RWPE2 (cell line): Measurements from ENCODE around the gene SLCO1A2.
"Not testable (repeated sequence)": the region's sequence is repeated elsewhere in the genome, so short reads cannot be mapped to it uniquely, and the experiment has no call there.

Source experiments
- ATAC-seq: fragments of 200-7000 bp; cut with Tn5 transposase; 3 replicates; pipeline ENCODE4 v1.9.1; 2021; ENCODE audit warnings: low read depth
- DNase-seq: peaks from one replicate; pipeline ENCODE4 v3.0.0-alpha.2; 2020; ENCODE audit warnings: low spot score
- H3K27ac ChIP-seq: fragments of 450-650 bp; 2 replicates; pipeline ENCODE4 v1.5.1; 2017; ENCODE audit warnings: mild to moderate bottlenecking; ENCODE audit not compliant: poor library complexity, severe bottlenecking
- H3K27me3 ChIP-seq: fragments of 250-450 bp; sonication (Bioruptor Pico); 2 replicates; pipeline ENCODE4 v1.5.1; 2021; ENCODE audit warnings: mild to moderate bottlenecking, moderate library complexity; ENCODE audit not compliant: insufficient read depth, poor library complexity, severe bottlenecking
- H3K36me3 ChIP-seq: fragments of 250-450 bp; sonication (Bioruptor Pico); 2 replicates; pipeline ENCODE4 v1.5.1; 2020; ENCODE audit warnings: low read depth, mild to moderate bottlenecking, moderate library complexity
- H3K4me1 ChIP-seq: fragments of 250-450 bp; sonication (Bioruptor Pico); 2 replicates; pipeline ENCODE4 v1.5.1; 2021; ENCODE audit warnings: mild to moderate bottlenecking, moderate library complexity; ENCODE audit not compliant: insufficient read depth, poor library complexity, severe bottlenecking
- H3K4me3 ChIP-seq: fragments of 250-450 bp; sonication (Bioruptor Pico); 2 replicates; pipeline ENCODE4 v1.5.1; 2021; ENCODE audit warnings: mild to moderate bottlenecking, moderate library complexity; ENCODE audit not compliant: severe bottlenecking
- H3K9me3 ChIP-seq: fragments of 250-450 bp; sonication (Bioruptor Pico); 2 replicates; pipeline ENCODE4 v1.5.1; 2021; ENCODE audit warnings: mild to moderate bottlenecking, moderate library complexity; ENCODE audit not compliant: severe bottlenecking
- TF ChIP-seq, protein P1 (sequence below): fragments of 450-650 bp; IDR thresholded peaks from one replicate; pipeline ENCODE4 v1.5.1; 2017; ENCODE audit warnings: mild to moderate bottlenecking, moderate library complexity; ENCODE audit not compliant: poor library complexity, severe bottlenecking

Gene SLCO1A2

DNA sequence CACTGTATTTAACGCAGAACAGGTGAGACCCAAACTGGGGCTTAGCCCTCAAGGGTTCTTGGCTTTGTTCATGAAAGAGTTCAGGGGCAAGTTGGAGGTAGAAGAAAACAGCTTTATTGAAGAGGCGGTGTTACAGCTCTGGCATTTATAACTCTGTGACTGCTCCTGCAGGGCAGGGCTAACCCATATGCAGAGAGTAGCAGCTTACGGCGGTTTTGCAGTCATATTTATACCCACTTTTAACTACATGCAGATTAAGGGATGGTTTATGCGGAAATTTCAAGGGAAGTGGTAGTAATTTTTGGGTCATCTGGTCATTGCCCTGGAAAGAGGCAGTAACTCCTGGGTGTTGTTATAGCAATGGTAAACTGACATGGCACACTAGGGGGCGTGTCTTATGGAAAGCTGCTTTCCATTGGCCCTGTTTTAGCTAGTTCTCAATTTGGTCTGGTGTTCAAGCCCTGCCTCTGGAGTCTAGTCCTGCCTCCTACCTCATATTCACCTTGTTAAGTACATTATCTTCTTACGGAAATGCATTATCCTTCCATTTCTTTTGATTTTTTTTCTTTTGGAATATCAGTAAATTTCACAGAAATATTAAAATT, 36.2 kb upstream of the SLCO1A2 start:
- no peaks in the 10 kb centered on the region for H3K9me3 ChIP-seq
- H3K27me3 ChIP-seq, result no peaks in the 10 kb centered on the region
- H3K27ac ChIP-seq, result no peak overlapping the region
- H3K4me3 ChIP-seq, result no peak overlapping the region
- ATAC-seq (no peak), DNase-seq (no peak)
- H3K4me1 ChIP-seq, result no peaks in the 10 kb centered on the region
- TF ChIP-seq, protein P1, sequence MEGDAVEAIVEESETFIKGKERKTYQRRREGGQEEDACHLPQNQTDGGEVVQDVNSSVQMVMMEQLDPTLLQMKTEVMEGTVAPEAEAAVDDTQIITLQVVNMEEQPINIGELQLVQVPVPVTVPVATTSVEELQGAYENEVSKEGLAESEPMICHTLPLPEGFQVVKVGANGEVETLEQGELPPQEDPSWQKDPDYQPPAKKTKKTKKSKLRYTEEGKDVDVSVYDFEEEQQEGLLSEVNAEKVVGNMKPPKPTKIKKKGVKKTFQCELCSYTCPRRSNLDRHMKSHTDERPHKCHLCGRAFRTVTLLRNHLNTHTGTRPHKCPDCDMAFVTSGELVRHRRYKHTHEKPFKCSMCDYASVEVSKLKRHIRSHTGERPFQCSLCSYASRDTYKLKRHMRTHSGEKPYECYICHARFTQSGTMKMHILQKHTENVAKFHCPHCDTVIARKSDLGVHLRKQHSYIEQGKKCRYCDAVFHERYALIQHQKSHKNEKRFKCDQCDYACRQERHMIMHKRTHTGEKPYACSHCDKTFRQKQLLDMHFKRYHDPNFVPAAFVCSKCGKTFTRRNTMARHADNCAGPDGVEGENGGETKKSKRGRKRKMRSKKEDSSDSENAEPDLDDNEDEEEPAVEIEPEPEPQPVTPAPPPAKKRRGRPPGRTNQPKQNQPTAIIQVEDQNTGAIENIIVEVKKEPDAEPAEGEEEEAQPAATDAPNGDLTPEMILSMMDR, result no peak
- H3K36me3 ChIP-seq, result no peaks in the 10 kb centered on the region

DNA sequence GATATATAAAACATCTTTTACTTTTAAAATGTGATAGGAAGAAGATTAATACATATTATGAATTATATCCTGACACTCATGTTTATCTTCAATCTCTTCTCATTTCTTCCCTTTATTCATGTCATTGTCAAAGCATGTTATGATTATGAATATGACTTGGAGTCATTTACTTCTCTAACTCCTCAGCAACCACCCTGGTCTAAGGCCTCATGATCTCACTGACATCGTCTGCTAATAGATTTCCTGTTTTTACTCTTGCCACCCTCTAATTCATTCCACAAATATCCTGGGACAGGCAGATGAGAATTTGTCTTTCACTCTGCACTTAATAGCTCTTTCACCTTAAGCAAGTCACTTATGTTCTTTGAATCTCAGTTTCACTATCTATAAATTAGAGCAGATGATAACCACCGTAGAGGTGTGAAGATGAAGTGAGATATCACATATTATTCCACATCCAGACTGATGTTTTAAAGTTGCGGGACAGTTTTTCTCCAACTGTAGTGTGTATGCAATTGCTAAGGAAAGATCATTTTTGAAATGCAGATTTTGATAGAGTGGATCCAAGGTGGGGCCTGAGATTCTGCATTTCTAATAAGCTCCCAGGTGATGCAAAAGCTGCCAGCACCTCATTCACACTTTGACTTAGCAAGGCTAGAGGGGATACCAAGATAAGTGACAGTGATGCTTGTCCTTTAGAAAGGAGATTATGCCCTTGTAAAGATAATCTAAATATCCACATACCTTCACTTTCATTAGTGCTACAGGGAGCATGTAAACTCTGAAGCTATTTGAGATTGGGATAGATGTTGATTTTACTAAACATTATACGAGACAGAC, 34.6 kb upstream of the SLCO1A2 start:
- DNase-seq (no peak), ATAC-seq (no peak)
- no peak overlapping the region for H3K4me3 ChIP-seq
- no peak overlapping the region for H3K27ac ChIP-seq
- H3K36me3 ChIP-seq, result no peaks in the 10 kb centered on the region
- no peaks in the 10 kb centered on the region for H3K9me3 ChIP-seq
- H3K4me1 ChIP-seq, result no peaks in the 10 kb centered on the region
- no peaks in the 10 kb centered on the region for H3K27me3 ChIP-seq
- TF ChIP-seq, protein P1, result no peak

DNA sequence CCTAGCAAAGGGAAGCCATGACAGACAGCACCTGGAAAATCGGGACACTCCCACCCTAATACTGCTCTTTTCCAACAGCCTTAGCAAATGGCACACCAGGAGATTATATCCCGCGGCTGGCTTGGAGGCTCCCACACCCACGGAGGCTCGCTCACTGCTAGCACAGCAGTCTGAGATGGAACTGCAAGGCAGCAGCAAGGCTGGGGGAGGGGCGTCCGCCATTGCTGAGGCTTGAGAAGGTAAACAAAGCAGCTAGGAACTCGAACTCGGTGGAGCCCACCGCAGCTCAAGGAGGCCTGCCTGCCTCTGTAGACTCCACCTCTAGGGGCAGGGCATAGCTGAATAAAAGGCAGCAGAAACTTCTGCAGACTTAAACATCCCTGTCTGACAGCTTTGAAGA, 25.9 kb upstream of the SLCO1A2 start:
- ATAC-seq, DNase-seq, H3K36me3 ChIP-seq, H3K4me3 ChIP-seq, H3K4me1 ChIP-seq, H3K9me3 ChIP-seq, H3K27me3 ChIP-seq, H3K27ac ChIP-seq: not testable (repeated sequence)

DNA sequence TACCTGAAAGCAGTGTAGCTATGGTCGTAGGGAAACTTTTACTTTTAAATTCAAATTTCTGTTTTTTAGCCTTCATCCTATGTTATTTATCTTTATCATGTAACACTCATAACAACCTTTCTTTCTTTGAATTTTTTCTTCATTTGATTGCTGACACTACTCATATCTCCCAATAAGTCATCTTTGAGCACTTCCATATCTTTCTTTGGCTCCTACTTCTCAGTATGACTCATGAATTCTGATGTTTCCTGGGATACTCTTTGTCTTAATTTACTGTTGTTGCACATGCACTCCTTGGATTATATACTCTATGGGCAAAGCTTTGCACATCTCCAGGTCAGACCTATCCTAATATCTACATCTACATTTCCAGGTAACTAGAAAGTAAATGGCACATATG, 19.9 kb upstream of the SLCO1A2 start:
- H3K4me1 ChIP-seq, result no peaks in the 10 kb centered on the region
- no peaks in the 10 kb centered on the region for H3K36me3 ChIP-seq
- H3K9me3 ChIP-seq, result no peaks in the 10 kb centered on the region
- no peaks in the 10 kb centered on the region for H3K27me3 ChIP-seq
- H3K4me3 ChIP-seq, result no peak overlapping the region
- H3K27ac ChIP-seq, result no peak overlapping the region
- DNase-seq, result no peak
- ATAC-seq, result no peak
- TF ChIP-seq, protein P1, result no peak

DNA sequence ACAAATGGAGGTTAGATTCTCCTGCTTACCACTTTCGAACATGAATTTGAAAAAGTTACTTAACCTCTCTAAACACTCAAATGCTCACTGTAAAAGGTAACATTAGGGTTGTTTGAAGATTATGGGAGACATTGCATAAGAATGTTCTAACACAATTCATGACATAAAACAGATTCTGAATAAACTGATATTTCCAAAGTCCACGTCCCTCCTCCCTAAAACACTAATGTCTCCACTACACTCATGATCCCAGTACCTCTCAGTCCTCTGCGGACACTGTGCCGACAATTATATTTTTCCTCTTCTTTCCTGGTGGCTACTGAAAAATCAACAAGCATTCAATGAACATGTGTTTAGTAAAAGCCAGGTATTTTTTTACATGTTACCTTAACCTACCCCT, 19.2 kb upstream of the SLCO1A2 start:
- no peak for DNase-seq
- ATAC-seq, result no peak
- TF ChIP-seq, protein P1, result no peak
- Histone ChIP-seq H3K4me1 (no peaks in the 10 kb centered on the region), H3K4me3 (no peak overlapping the region), H3K27ac (no peak overlapping the region), H3K36me3 (no peaks in the 10 kb centered on the region), H3K9me3 (no peaks in the 10 kb centered on the region), H3K27me3 (no peaks in the 10 kb centered on the region)
